ENCODE data around the gene ELFN1. TPM values are rescaled to one million over a fixed set of nuclear protein-coding genes. Genes with fewer than 3 reads are reported as not detected.

Gene ELFN1
- total RNA-seq, 4 donors from 2014 or later = 1.4 to 2.5 (median 1.9) TPM

GRCh38 chr7:1646957-1647891 lies 22.9 kb upstream of the ELFN1 start:
- no peak overlapping the region for H3K4me3 ChIP-seq
- no peaks in the 10 kb centered on the region for H3K9me3 ChIP-seq
- H3K36me3 ChIP-seq = no peaks in the 10 kb centered on the region
- no peak overlapping the region for H3K27ac ChIP-seq
- DNase-seq (ENCODE audit: low spot score in 2 of 2) = no peak
- peaks cover 57% of the 10 kb centered on the region for H3K27me3 ChIP-seq
- TF ChIP-seq POLR2AphosphoS5 (IDR thresholded peaks at IDR 0.05) (no peak), POLR2A (IDR thresholded peaks at IDR 0.05) (no peak), EP300 (IDR thresholded peaks at IDR 0.05) (no peak), CTCF (IDR thresholded peaks at IDR 0.05) (no peak)
- peaks cover 18% of the 10 kb centered on the region for H3K4me1 ChIP-seq
- WGBS = 66% methylated on average over 25 of the region's 48 CpGs

DNA sequence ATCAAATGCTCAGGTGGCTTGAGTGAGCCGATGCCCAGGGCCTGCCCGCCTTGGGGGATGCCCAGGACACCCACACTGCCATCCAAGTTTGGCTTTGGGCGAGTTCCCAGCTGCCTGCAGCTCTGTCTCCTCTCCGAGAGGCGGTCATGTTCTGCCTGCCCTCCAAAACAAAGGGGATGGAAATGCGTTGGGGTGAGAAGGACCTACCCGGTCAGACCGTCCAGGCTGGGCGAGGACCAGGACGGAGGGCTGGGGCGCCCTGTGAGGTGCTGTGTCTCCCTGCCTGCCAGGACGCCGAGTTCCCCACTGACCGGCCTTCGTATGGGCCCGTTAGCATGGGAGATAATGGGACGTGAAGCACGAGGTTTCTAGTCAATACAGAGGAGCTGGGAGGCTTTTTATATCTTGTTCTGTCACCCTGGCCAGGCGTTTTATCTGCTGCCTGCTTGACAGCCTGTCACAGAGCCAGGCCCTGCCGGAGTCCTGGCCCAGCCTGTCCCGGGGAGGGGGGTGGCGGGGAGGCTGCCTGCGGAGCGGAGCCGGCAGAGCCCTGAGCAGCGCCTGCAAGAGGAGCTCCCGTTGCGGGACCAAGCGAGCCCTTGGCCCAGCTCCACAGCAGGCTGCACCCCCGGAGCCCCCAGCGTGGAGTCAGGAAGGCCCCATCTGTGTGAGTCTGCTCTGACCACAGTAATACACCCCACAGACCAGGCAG lies 22.0 kb upstream of the ELFN1 start:
- Histone ChIP-seq H3K9me3 (no peaks in the 10 kb centered on the region), H3K36me3 (no peaks in the 10 kb centered on the region), H3K27ac (no peak overlapping the region), H3K4me1 (peaks cover 18% of the 10 kb centered on the region), H3K4me3 (no peak overlapping the region), H3K27me3 (peaks cover 50% of the 10 kb centered on the region)
- WGBS = 24% methylated on average over 26 of the region's 31 CpGs
- DNase-seq (ENCODE audit: low spot score in 2 of 2) = no peak
- TF ChIP-seq POLR2A (IDR thresholded peaks at IDR 0.05) (no peak), CTCF (IDR thresholded peaks at IDR 0.05) (no peak), POLR2AphosphoS5 (IDR thresholded peaks at IDR 0.05) (no peak), EP300 (IDR thresholded peaks at IDR 0.05) (no peak)

GRCh38 chr7:1649751-1650326 lies 20.2 kb upstream of the ELFN1 start:
- WGBS = 92% methylated on average over 9 of the region's 9 CpGs
- peaks cover 44% of the 10 kb centered on the region for H3K27me3 ChIP-seq

DNA sequence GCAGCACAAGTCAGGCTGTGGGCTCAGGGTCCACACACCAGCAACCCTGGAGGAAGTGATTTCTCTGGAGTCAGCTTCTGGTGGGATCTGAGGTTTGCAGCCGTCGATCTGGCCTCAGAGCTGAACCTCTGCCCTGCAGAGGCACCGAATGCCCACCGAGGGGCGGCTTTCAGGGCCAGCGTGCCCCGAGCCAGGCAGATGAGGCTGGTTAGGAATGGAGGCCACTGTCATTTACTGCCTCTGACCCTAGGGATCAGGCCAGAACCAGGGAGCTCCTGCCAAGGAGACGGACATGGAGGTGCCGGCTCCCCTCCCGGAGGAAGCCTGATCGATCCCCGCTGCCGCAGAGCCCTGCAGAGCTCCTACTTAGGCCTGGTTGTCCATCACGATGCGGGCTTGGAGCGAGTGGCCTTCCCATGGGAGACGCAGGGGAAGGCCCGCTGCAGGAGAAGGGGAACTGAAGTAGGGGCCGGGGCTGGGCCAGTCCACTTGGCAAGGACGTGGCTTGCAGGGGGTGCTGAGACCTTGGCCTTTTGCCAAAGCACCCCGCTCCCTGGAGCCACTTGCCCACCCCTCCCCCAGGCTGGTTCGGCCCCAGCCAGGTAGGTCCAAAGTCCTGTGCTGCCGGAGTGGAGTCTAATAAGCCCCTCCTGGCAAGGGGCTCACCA lies 19.6 kb upstream of the ELFN1 start:
- Histone ChIP-seq H3K4me1 (peaks cover 18% of the 10 kb centered on the region), H3K4me3 (no peak overlapping the region), H3K9me3 (no peaks in the 10 kb centered on the region), H3K27ac (no peak overlapping the region), H3K36me3 (no peaks in the 10 kb centered on the region), H3K27me3 (peaks cover 42% of the 10 kb centered on the region)
- DNase-seq (ENCODE audit: low spot score in 2 of 2) = no peak
- TF ChIP-seq POLR2AphosphoS5 (IDR thresholded peaks at IDR 0.05) = no peak
- no peak for TF ChIP-seq EP300 (IDR thresholded peaks at IDR 0.05)
- TF ChIP-seq CTCF (IDR thresholded peaks at IDR 0.05) = no peak
- TF ChIP-seq POLR2A (IDR thresholded peaks at IDR 0.05) = no peak
- 95% methylated on average over 13 of the region's 23 CpGs for WGBS

More at GRCh38 chr7:1649751-1650326, 20.2 kb upstream of the ELFN1 start:
- H3K9me3 ChIP-seq = no peaks in the 10 kb centered on the region
- no peak overlapping the region for H3K27ac ChIP-seq
- H3K36me3 ChIP-seq = no peaks in the 10 kb centered on the region
- no peak for TF ChIP-seq EP300 (IDR thresholded peaks at IDR 0.05)
- no peak overlapping the region for H3K4me3 ChIP-seq
- DNase-seq (ENCODE audit: low spot score in 2 of 2) = no peak
- peaks cover 18% of the 10 kb centered on the region for H3K4me1 ChIP-seq

GRCh38 chr7:1651031-1651446 lies 19.0 kb upstream of the ELFN1 start:
- Histone ChIP-seq H3K27me3 (peaks cover 42% of the 10 kb centered on the region), H3K9me3 (no peaks in the 10 kb centered on the region), H3K4me1 (peaks cover 18% of the 10 kb centered on the region), H3K4me3 (no peak overlapping the region), H3K36me3 (no peaks in the 10 kb centered on the region), H3K27ac (no peak overlapping the region)
- no peak for DNase-seq (ENCODE audit: low spot score in 2 of 2)
- WGBS = 74% methylated on average over 9 of the region's 13 CpGs
- TF ChIP-seq CTCF (IDR thresholded peaks at IDR 0.05) (no peak), POLR2A (IDR thresholded peaks at IDR 0.05) (no peak), POLR2AphosphoS5 (IDR thresholded peaks at IDR 0.05) (no peak), EP300 (IDR thresholded peaks at IDR 0.05) (no peak)
